ENCODE results near the gene PLEKHN1.

Gene PLEKHN1

GRCh38 chr1:1020415-1021009 lies 54.2 kb downstream of the PLEKHN1 start:
- H3K4me3 ChIP-seq (ENCODE audit: low read depth, low read length) = peak overlapping the region; percentile 60
- no peak for DNase-seq (ENCODE audit: low read depth)
- TF ChIP-seq CTCF (IDR thresholded peaks at IDR 0.05; ENCODE audit: control insufficient read depth, extremely low read depth, insufficient read depth) = no peak

GRCh38 chr1:1021010-1021919 lies 55.0 kb downstream of the PLEKHN1 start:
- TF ChIP-seq CTCF (IDR thresholded peaks at IDR 0.05; ENCODE audit: control insufficient read depth, extremely low read depth, insufficient read depth) = no peak
- DNase-seq (ENCODE audit: low read depth) = no peak
- peak overlapping the region; percentile 60 for H3K4me3 ChIP-seq (ENCODE audit: low read depth, low read length)

- no peak overlapping the region for H3K4me3 ChIP-seq (ENCODE audit: low read depth, low read length)
- no peak for TF ChIP-seq CTCF (IDR thresholded peaks at IDR 0.05; ENCODE audit: control insufficient read depth, extremely low read depth, insufficient read depth)
- DNase-seq (ENCODE audit: low read depth) = no peak
Measured at GRCh38 chr1:1021920-1022259, 55.6 kb downstream of the PLEKHN1 start.

DNA sequence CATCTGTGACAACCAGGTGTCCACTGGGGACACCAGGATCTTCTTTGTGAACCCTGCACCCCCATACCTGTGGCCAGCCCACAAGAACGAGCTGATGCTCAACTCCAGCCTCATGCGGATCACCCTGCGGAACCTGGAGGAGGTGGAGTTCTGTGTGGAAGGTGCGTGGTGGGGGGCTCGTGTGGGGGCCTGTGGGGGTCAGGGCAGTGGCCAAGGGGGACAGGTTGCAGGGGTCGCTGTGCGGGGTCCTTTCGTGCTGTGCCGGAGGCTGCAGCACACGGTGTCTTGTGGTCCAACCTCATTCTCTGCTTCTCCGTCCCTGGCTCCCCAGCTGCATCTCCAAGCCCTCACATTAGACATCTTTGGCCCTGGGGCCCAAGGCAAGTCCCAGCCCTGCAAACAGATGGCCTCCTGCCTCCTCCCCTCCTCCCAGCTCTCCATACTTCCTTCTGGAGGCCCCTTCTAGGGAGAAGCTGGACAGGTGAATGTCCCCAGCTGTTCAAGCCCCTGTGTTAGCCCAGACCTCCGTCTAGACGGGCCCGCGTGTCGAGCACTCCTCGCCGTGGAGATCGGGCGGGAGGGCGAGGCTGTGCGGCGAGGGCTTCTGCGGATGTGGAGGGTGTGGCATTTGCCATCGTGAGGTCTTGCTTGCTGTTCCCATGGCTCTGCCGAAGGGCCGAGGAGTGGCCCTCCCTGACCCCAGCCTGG lies 56.2 kb downstream of the PLEKHN1 start:
- TF ChIP-seq CTCF (IDR thresholded peaks at IDR 0.05; ENCODE audit: control insufficient read depth, extremely low read depth, insufficient read depth) = no peak
- no peak for DNase-seq (ENCODE audit: low read depth)
- H3K4me3 ChIP-seq (ENCODE audit: low read depth, low read length) = no peak overlapping the region

GRCh38 chr1:1023700-1024099 lies 57.4 kb downstream of the PLEKHN1 start:
- no peak for DNase-seq (ENCODE audit: low read depth)
- no peak overlapping the region for H3K4me3 ChIP-seq (ENCODE audit: low read depth, low read length)
- no peak for TF ChIP-seq CTCF (IDR thresholded peaks at IDR 0.05; ENCODE audit: control insufficient read depth, extremely low read depth, insufficient read depth)

- no peak for DNase-seq (ENCODE audit: low read depth)
- H3K4me3 ChIP-seq (ENCODE audit: low read depth, low read length) = no peak overlapping the region
- TF ChIP-seq CTCF (IDR thresholded peaks at IDR 0.05; ENCODE audit: control insufficient read depth, extremely low read depth, insufficient read depth) = no peak
Measured at GRCh38 chr1:1024149-1024770, 58.0 kb downstream of the PLEKHN1 start.
